ENCODE data around the gene MRPL43.

Gene MRPL43

GRCh38 chr10:100984672-100985177 is 2.6 kb downstream of the MRPL43 start:
- H3K4me2 ChIP-seq (ENCODE audit: low read length): no peak overlapping the region
- TF ChIP-seq CTCF (IDR thresholded peaks at IDR 0.05; ENCODE audit: low read depth, low read length) (no peak), EZH2phosphoT487 (IDR thresholded peaks at IDR 0.05; ENCODE audit: low read depth) (no peak)
- H3K27me3 ChIP-seq (ENCODE audit: low read depth, low read length): no peaks in the 10 kb centered on the region
- no peaks in the 10 kb centered on the region for H3K9me3 ChIP-seq (ENCODE audit: insufficient read depth, low read length)
- H3K4me3 ChIP-seq (ENCODE audit: low read length): no peak overlapping the region
- peaks cover 39% of the 10 kb centered on the region for H3K79me2 ChIP-seq (ENCODE audit: low read length)
- no peak overlapping the region for H3K9ac ChIP-seq (ENCODE audit: low read length)
- H3K27ac ChIP-seq (ENCODE audit: low read length): no peak overlapping the region
- no peak overlapping the region for H2AFZ ChIP-seq (ENCODE audit: low read depth, low read length)
- no peaks in the 10 kb centered on the region for H4K20me1 ChIP-seq (ENCODE audit: insufficient read depth, low read length)
- peaks cover 6% of the 10 kb centered on the region for H3K36me3 ChIP-seq (replicated peaks; ENCODE audit: low read depth, low read length)
- peaks cover 18% of the 10 kb centered on the region for H3K4me1 ChIP-seq (ENCODE audit: low read length)

GRCh38 chr10:100983868-100984671 is 3.2 kb downstream of the MRPL43 start:
- Histone ChIP-seq H3K4me1 (ENCODE audit: low read length) (peaks cover 18% of the 10 kb centered on the region), H3K9ac (ENCODE audit: low read length) (no peak overlapping the region), H3K9me3 (ENCODE audit: insufficient read depth, low read length) (no peaks in the 10 kb centered on the region), H2AFZ (ENCODE audit: low read depth, low read length) (no peak overlapping the region), H3K27ac (ENCODE audit: low read length) (no peak overlapping the region), H4K20me1 (ENCODE audit: insufficient read depth, low read length) (no peaks in the 10 kb centered on the region), H3K36me3 (replicated peaks; ENCODE audit: low read depth, low read length) (peaks cover under 1% of the 10 kb centered on the region), H3K4me2 (ENCODE audit: low read length) (no peak overlapping the region), H3K27me3 (ENCODE audit: low read depth, low read length) (no peaks in the 10 kb centered on the region), H3K4me3 (ENCODE audit: low read length) (no peak overlapping the region), H3K79me2 (ENCODE audit: low read length) (peaks cover 33% of the 10 kb centered on the region)
- TF ChIP-seq EZH2phosphoT487 (IDR thresholded peaks at IDR 0.05; ENCODE audit: low read depth) (no peak), CTCF (IDR thresholded peaks at IDR 0.05; ENCODE audit: low read depth, low read length) (no peak)

- no peak overlapping the region for H3K9ac ChIP-seq (ENCODE audit: low read length)
Measured at GRCh38 chr10:100982916-100983830, 4.1 kb downstream of the MRPL43 start.

More at GRCh38 chr10:100982916-100983830, 4.1 kb downstream of the MRPL43 start:
- H4K20me1 ChIP-seq (ENCODE audit: insufficient read depth, low read length): no peaks in the 10 kb centered on the region
- H3K27me3 ChIP-seq (ENCODE audit: low read depth, low read length): no peaks in the 10 kb centered on the region
- TF ChIP-seq EZH2phosphoT487 (IDR thresholded peaks at IDR 0.05; ENCODE audit: low read depth) (no peak), CTCF (IDR thresholded peaks at IDR 0.05; ENCODE audit: low read depth, low read length) (no peak)
- H3K4me1 ChIP-seq (ENCODE audit: low read length): peaks cover 11% of the 10 kb centered on the region
- no peaks in the 10 kb centered on the region for H3K36me3 ChIP-seq (replicated peaks; ENCODE audit: low read depth, low read length)
- no peak overlapping the region for H3K4me2 ChIP-seq (ENCODE audit: low read length)
- no peaks in the 10 kb centered on the region for H3K9me3 ChIP-seq (ENCODE audit: insufficient read depth, low read length)
- no peak overlapping the region for H3K27ac ChIP-seq (ENCODE audit: low read length)
- peaks cover 24% of the 10 kb centered on the region for H3K79me2 ChIP-seq (ENCODE audit: low read length)
- no peak overlapping the region for H3K4me3 ChIP-seq (ENCODE audit: low read length)
- no peak overlapping the region for H2AFZ ChIP-seq (ENCODE audit: low read depth, low read length)
